Heart right ventricle (tissue), 16 donors: ENCODE results near the gene SLC25A21. TPM values are rescaled to one million over a fixed set of nuclear protein-coding genes. Genes with fewer than 3 reads are reported as not detected.

Experiments used
- ATAC-seq, 8 donors: fragments of 200-7000 bp; cut with Tn5 transposase; one replicate each; pipeline ENCODE4 v1.9.1; 2020; ENCODE audit warnings: mild to moderate bottlenecking in 8 of 8, moderate library complexity in 8 of 8, moderate number of reproducible peaks in 1 of 8
- DNase-seq, 2 donors: peaks; one replicate each; pipeline ENCODE4 v3.0.0-alpha.2; 2020
- H3K27ac ChIP-seq, 10 donors: fragments of 200-600 bp; sonication (generic) in 2 of 10; one replicate each; pipeline versions ENCODE4 v1.5.0 to v1.8.0; 2020 to 2022; ENCODE audit warnings: mild to moderate bottlenecking in 3 of 10
- H3K27me3 ChIP-seq, 7 donors: fragments of 200-600 bp; one replicate each; pipeline ENCODE4 v1.8.0; 2021 to 2022; ENCODE audit warnings: mild to moderate bottlenecking in 2 of 7
- H3K36me3 ChIP-seq, 9 donors: fragments of 200-600 bp; sonication (generic) in 1 of 9; one replicate each; pipeline versions ENCODE4 v1.5.0 to v1.8.0; 2020 to 2022; ENCODE audit warnings: mild to moderate bottlenecking in 2 of 9
- H3K4me1 ChIP-seq, 9 donors: fragments of 200-600 bp; sonication (generic) in 1 of 9; one replicate each; pipeline versions ENCODE4 v1.5.0 to v1.8.0; 2020 to 2022; ENCODE audit warnings: mild to moderate bottlenecking in 4 of 9
- H3K4me3 ChIP-seq, 10 donors: fragments of 200-600 bp; sonication (generic) in 2 of 10; one replicate each; pipeline versions ENCODE4 v1.5.0 to v1.8.0; 2020 to 2022; ENCODE audit warnings: mild to moderate bottlenecking in 7 of 10, moderate library complexity in 2 of 10
- H3K9me3 ChIP-seq, 11 donors: fragments of 200-600 bp in 10 of 11; sonication (generic) in 2 of 11; one replicate each; pipeline versions ENCODE4 v1.5.0 to v1.8.0; 2013 to 2022; ENCODE audit warnings: mild to moderate bottlenecking in 2 of 11, control low read depth in 1 of 11, moderate library complexity in 1 of 11
- CTCF ChIP-seq, 9 donors: fragments of 200-600 bp; sonication (generic) in 2 of 9; IDR thresholded peaks; one replicate each; pipeline versions ENCODE4 v1.5.0 to v1.8.0; 2021 to 2022; ENCODE audit warnings: antibody characterized with exemption in 9 of 9, mild to moderate bottlenecking in 5 of 9, moderate library complexity in 1 of 9
- WGBS, 2 donors: extraction: QIAGEN DNeasy Blood & Tissue Kit; methylation state at CpG; one replicate each; pipeline ENCODE4 v1.1.7; 2013; ENCODE audit warnings: inconsistent platforms in 1 of 2; 5-methylcytosine and 5-hydroxymethylcytosine counted together
- intact Hi-C, 10 donors: fragments of 100-400 bp; cut with DNase I; formaldehyde crosslinking; loops; one replicate each; pipeline versions ENCODE4 v1.11.1 to v1.14.2; 2022
- polyA plus RNA-seq, 2 donors: library from polyadenylated mRNA; stranded (reverse); fragments of 200-250 nt; gene quantifications; one replicate each; pipeline ENCODE4 v1.2.3, GENCODE V29; 2013
- total RNA-seq, 10 donors: library from RNA; stranded (reverse); fragmentation: NEBNext Ultra II Directional in 3 of 10; extraction: Animal tissue kit (Norgen Biotek cat#: 25700) in 3 of 10; gene quantifications; one replicate each; pipeline versions ENCODE4 v1.2.1 to v1.2.4, GENCODE V29; 2021 to 2023
- donor health status: Arrhythmogenic right ventricular cardiomyopathy.
- donor health status: ischemic (EF 13 %, LVEDD 7.1; RV severe dilation, severe dysfunction).
- donor health status: healthy with polysubstance abuse.
- donor health status: DM: no; HTN: yes; CAD: no.
- donor health status: DM: no; HTN: no; CAD: no.
- donor health status: ischemic (EF 25% LVEDD 6.9; RV normal size, moderate dysfunction).
- donor health status: ischemic (EF 25% LVEDD 5.7; RV mildly dilated, moderate dysfunction).
- donor health status: healthy.
- donor health status: DM: yes; HTN: yes; CAD: no.
- donor health status: Ischemic cardiomyopathy.
- donor health status: ischemic (EF 35%, LVEDD 5.7; RV mildly dilated, moderate dysfunction).
- donor health status: nonischemic (EF 11% LVEDD 7.7; RV severe dilation, severe dysfunction).
- donor health status: DM: yes; HTN: yes; CAD: no.
- donor health status: PGD.
- donor health status: ischemic (EF 29% LVEDD 5.4; RV normal size, mild dysfunction).
- donor health status: nonischemic (EF 23%, LVEDD 6.1; RV moderate dilation, normal function).

Gene SLC25A21
- total and polyA plus RNA-seq, 12 donors: 0.08 to 1.3 (median 0.34) TPM

- Histone ChIP-seq H3K4me3 (no peak overlapping the region), H3K36me3 (no peaks in the 10 kb centered on the region)
- intact Hi-C loops: loop anchor here in 2 of 10 donors (10.0 kb wide), 2 partner anchors 495 to 585 kb away; no protein-coding TSS in a partner anchor
Measured at GRCh38 chr14:37140176-37140575, 32.2 kb downstream of the SLC25A21 start.

GRCh38 chr14:37139710-37140109 is 32.7 kb downstream of the SLC25A21 start:
- no peaks in the 10 kb centered on the region for H3K4me1 ChIP-seq
- no peaks in the 10 kb centered on the region for H3K9me3 ChIP-seq
- H3K36me3 ChIP-seq: no peaks in the 10 kb centered on the region
- no peak for TF ChIP-seq CTCF (IDR thresholded peaks at IDR 0.05)
- WGBS, 2 donors: 84 to 91% methylated on average over 3 of the region's 3 CpGs
- no peak for ATAC-seq
- intact Hi-C loops: loop anchor here in 2 of 10 donors (10.0 kb wide), 2 partner anchors 495 to 585 kb away; no protein-coding TSS in a partner anchor
- no peak for DNase-seq
- peaks cover 0 to 6% (median 0%) of the 10 kb centered on the region in 7 donors for H3K27me3 ChIP-seq
- no peak overlapping the region for H3K4me3 ChIP-seq
- H3K27ac ChIP-seq: no peak overlapping the region

More at GRCh38 chr14:37140176-37140575, 32.2 kb downstream of the SLC25A21 start:
- WGBS, 2 donors: 87 to 88% methylated on average over 2 of the region's 2 CpGs
- H3K4me1 ChIP-seq: no peaks in the 10 kb centered on the region
- H3K27ac ChIP-seq: no peak overlapping the region
- DNase-seq (no peak), ATAC-seq (no peak)
- TF ChIP-seq CTCF (IDR thresholded peaks at IDR 0.05): no peak
- no peaks in the 10 kb centered on the region for H3K9me3 ChIP-seq
- peaks cover 0 to 6% (median 0%) of the 10 kb centered on the region in 7 donors for H3K27me3 ChIP-seq

GRCh38 chr14:37138898-37139297 is 33.5 kb downstream of the SLC25A21 start:
- TF ChIP-seq CTCF (IDR thresholded peaks at IDR 0.05): no peak
- H3K27me3 ChIP-seq: peaks cover 0 to 6% (median 0%) of the 10 kb centered on the region in 7 donors

GRCh38 chr14:37133284-37133913 is 39.0 kb downstream of the SLC25A21 start:
- DNase-seq (no peak), ATAC-seq (no peak)
- no peak for TF ChIP-seq CTCF (IDR thresholded peaks at IDR 0.05)
- 84 to 89% methylated on average over 3 of the region's 3 CpGs for WGBS, 2 donors
- Histone ChIP-seq H3K4me3 (no peak overlapping the region), H3K36me3 (no peaks in the 10 kb centered on the region), H3K9me3 (no peaks in the 10 kb centered on the region), H3K27me3 (peaks cover 0 to 6% (median 0%) of the 10 kb centered on the region in 7 donors), H3K27ac (no peak overlapping the region), H3K4me1 (no peaks in the 10 kb centered on the region)
- intact Hi-C loops: no loop called here

More at GRCh38 chr14:37138898-37139297, 33.5 kb downstream of the SLC25A21 start:
- H3K9me3 ChIP-seq: no peaks in the 10 kb centered on the region
- DNase-seq (no peak), ATAC-seq (no peak)
- H3K36me3 ChIP-seq: no peaks in the 10 kb centered on the region
- WGBS, 2 donors: 76 to 77% methylated on average over 2 of the region's 2 CpGs
- H3K4me1 ChIP-seq: no peaks in the 10 kb centered on the region
- intact Hi-C loops: no loop called here
- H3K4me3 ChIP-seq: no peak overlapping the region
- H3K27ac ChIP-seq: no peak overlapping the region
